Measurements from ENCODE around the gene PF4V1.

Gene PF4V1, protein sequence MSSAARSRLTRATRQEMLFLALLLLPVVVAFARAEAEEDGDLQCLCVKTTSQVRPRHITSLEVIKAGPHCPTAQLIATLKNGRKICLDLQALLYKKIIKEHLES

DNA sequence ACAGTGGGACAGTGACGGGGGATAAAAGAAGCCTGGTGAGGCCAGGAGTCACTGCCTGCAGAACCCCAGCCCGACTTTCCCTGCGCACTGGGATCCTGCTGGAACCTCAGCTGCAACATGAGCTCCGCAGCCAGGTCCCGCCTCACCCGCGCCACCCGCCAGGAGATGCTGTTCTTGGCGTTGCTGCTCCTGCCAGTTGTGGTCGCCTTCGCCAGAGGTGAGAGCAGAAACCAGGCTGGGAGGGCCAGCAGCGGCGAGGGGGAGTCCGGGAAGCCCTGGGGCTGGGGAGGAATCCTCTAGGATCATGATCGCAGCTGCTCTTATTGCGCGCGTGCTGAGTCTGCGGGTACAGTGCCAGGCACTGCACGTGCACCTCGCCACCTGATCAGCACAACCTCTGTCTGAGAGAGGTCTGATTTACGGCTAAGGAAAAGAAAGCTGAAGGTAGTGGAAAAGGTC, at the start of gene PF4V1:
Gene PF4V1 (plus strand): TSS at position 51 of the 459 bp plus-strand sequence. CDS start 67 bp downstream, at position 118.
- POLR2A ChIA-PET: no interaction called here
- CTCF ChIA-PET: no interaction called here
- no peak for DNase-seq (ENCODE audit: extremely low spot score)
- TF ChIP-seq, protein P1, sequence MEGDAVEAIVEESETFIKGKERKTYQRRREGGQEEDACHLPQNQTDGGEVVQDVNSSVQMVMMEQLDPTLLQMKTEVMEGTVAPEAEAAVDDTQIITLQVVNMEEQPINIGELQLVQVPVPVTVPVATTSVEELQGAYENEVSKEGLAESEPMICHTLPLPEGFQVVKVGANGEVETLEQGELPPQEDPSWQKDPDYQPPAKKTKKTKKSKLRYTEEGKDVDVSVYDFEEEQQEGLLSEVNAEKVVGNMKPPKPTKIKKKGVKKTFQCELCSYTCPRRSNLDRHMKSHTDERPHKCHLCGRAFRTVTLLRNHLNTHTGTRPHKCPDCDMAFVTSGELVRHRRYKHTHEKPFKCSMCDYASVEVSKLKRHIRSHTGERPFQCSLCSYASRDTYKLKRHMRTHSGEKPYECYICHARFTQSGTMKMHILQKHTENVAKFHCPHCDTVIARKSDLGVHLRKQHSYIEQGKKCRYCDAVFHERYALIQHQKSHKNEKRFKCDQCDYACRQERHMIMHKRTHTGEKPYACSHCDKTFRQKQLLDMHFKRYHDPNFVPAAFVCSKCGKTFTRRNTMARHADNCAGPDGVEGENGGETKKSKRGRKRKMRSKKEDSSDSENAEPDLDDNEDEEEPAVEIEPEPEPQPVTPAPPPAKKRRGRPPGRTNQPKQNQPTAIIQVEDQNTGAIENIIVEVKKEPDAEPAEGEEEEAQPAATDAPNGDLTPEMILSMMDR (IDR thresholded peaks at IDR 0.05; ENCODE audit: control extremely low read depth, extremely low read depth, low read depth, missing control alignments): no peak

DNA sequence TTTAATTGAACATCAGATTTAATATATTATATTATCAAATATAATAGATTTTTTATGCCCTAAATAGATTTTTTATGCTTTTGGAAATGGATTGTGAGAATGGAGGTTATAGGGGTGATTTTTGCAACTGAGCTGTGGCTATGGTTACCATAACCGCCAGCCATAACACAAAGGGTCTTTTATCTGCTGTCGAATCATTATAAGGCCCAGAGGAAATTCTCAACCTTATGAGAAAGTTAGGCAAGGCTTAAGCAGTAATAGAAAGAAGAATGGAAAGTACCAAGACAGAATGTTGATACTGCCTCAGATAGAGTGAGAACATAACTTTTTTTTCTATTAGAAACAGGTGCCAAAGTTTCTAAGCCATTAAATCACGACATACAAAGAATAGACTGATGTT, 42.9 kb upstream of the PF4V1 start:
- no peak for DNase-seq (ENCODE audit: extremely low spot score)
- POLR2A ChIA-PET: no interaction called here
- CTCF ChIA-PET: no interaction called here
- TF ChIP-seq, protein P1 (IDR thresholded peaks at IDR 0.05; ENCODE audit: control extremely low read depth, extremely low read depth, low read depth, missing control alignments): no peak

DNA sequence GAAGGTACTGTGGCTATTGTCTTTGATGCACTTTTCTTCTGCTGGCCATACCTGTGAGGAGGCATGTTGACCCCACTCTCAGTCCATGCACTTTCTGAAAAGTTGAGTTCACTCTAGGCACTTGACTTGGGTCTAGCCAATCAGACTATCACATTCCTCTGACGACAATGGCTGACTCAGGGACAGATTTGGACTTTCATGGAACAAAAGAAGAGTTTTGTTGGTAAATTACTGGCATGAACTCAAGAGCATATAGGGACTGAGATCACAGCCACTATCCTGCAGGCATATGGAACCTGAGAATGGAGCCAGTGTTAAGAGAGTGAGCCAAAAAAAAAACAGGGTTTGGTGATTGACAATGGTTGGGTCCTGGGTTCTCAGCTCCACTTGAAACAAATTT, 41.3 kb upstream of the PF4V1 start:
- POLR2A ChIA-PET: no interaction called here
- DNase-seq (ENCODE audit: extremely low spot score): no peak
- TF ChIP-seq, protein P1 (IDR thresholded peaks at IDR 0.05; ENCODE audit: control extremely low read depth, extremely low read depth, low read depth, missing control alignments): no peak
- CTCF ChIA-PET: no interaction called here

DNA sequence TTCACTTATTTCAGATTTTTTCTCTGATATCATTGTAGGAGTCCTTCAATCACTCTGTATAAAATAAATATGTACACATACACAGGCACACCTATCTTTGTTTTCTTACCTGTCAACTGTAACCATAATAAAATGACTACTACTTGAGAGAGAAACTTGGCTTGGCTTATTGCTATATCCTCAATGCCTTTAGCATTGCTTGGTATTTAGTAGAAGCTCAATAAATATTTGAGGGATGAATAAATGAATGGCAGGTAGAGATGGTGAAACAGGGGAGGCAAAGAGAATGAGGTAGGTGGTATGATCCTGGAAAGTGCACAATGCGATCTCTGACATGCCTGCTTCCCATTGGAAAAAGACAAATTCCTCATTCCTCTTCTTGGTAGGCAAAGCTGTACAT, 38.4 kb upstream of the PF4V1 start:
- ChIA-PET POLR2A (no interaction called here), CTCF (no interaction called here)
- TF ChIP-seq, protein P1 (IDR thresholded peaks at IDR 0.05; ENCODE audit: control extremely low read depth, extremely low read depth, low read depth, missing control alignments): no peak
- DNase-seq (ENCODE audit: extremely low spot score): no peak

DNA sequence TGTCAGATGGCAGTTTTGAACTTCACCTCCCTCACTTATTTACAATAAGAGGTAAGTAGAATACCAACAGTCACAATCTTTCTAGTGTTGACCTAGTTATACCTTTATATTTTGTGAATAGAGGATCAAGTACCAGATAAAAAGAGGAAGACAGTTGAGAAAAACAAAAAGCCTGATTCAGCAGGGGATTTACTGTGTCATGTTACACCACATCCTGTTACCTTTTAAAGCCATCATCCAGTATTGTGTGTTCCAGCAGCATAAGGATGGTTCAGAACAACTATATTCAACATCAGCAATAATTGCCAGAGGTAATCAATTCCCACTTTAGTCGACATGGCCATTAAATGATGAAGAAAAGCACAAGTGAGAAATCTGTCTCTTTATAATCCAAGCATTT, 38.0 kb upstream of the PF4V1 start:
- CTCF ChIA-PET: no interaction called here
- no peak for DNase-seq (ENCODE audit: extremely low spot score)
- POLR2A ChIA-PET: no interaction called here
- TF ChIP-seq, protein P1 (IDR thresholded peaks at IDR 0.05; ENCODE audit: control extremely low read depth, extremely low read depth, low read depth, missing control alignments): no peak

DNA sequence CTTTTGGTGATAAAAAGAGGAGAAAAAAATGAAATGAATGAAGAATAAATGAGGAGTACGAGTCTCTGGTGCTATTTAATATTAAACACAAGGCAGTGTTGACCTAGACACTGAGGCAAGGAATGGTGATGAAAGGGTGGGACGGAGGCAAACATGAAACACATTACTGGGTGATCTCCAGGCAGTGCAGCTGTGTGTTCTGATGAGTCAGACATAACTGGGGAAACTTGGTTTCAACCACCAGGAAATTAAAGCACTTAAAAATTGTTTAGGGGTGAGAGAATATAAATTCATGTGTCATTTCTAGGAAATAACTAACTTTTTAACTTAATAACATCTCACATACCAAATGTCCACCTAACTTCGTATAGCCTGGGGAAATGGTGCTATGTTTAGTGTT, 36.3 kb upstream of the PF4V1 start:
- ChIA-PET CTCF (interaction anchor here (1.0 kb wide), 1 partner anchor 11 kb away, joined by 4 read pairs; no protein-coding TSS in a partner anchor), POLR2A (no interaction called here)
- no peak for DNase-seq (ENCODE audit: extremely low spot score)
- TF ChIP-seq, protein P1 (IDR thresholded peaks at IDR 0.05; ENCODE audit: control extremely low read depth, extremely low read depth, low read depth, missing control alignments): no peak

All from GM10248 (cell line).